Large intestine (tissue), 3 donors: Measurements from ENCODE around the gene C6orf15. TPM values are rescaled to one million over a fixed set of nuclear protein-coding genes. Genes with fewer than 3 reads are reported as not detected.

Source experiments
- DNase-seq, 2 donors: peaks; one replicate each; pipeline versions ENCODE4 v3.0.0 to v3.0.0-alpha.2; 2013
- H3K27ac ChIP-seq: one replicate; pipeline ENCODE4 v1.5.1; 2013; ENCODE audit warnings: low read length
- H3K27me3 ChIP-seq: 2 replicates; pipeline ENCODE4 v1.6.1; 2013; ENCODE audit warnings: low read length; ENCODE audit not compliant: control insufficient read depth, insufficient read depth
- H3K36me3 ChIP-seq: 2 replicates; pipeline ENCODE4 v1.6.1; 2013; ENCODE audit warnings: low read length; ENCODE audit not compliant: control insufficient read depth, insufficient read depth
- H3K4me1 ChIP-seq: one replicate; pipeline ENCODE4 v1.6.1; 2013; ENCODE audit warnings: low read length; ENCODE audit not compliant: control insufficient read depth, insufficient read depth
- H3K4me3 ChIP-seq: one replicate; pipeline ENCODE4 v1.5.1; 2013; ENCODE audit warnings: low read length
- H3K9me3 ChIP-seq: one replicate; pipeline ENCODE4 v1.6.1; 2013; ENCODE audit warnings: mild to moderate bottlenecking, low read depth, low read length, moderate library complexity; ENCODE audit not compliant: control insufficient read depth
- WGBS: methylation state at CpG from one replicate; pipeline ENCODE4 v1.1.5; 2013; ENCODE audit warnings: low lambda C conversion rate; ENCODE audit not compliant: insufficient coverage; 5-methylcytosine and 5-hydroxymethylcytosine counted together
- polyA plus RNA-seq: library from polyadenylated mRNA; unstranded; fragments of 120-200 nt; gene quantifications from one replicate; pipeline ENCODE4 v1.2.1, GENCODE V29; 2013

Gene C6orf15
- polyA plus RNA-seq, 1 donor: not detected

DNA sequence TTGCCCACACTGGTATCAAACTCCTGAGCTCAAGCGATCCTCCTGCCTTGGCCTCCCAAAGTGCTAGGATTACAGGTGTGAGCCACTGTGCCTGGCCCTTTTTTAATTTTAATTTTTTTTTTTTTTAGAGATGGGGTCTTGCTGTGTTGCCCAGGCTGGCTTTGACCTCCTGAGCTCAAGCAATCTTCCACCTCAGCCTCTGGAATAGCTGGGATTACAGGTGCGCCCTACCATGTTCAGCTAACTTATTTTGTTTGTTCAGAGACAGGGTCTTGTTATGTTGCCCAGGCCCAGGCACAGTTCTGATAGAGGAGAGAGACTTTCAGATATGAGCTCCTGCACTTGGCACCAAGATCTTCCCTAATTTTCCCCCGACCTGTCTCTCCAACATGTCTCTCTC is 18.4 kb upstream of the C6orf15 start:
- Histone ChIP-seq H3K9me3 (no peaks in the 10 kb centered on the region), H3K36me3 (no peaks in the 10 kb centered on the region), H3K4me1 (no peaks in the 10 kb centered on the region), H3K27me3 (peaks cover 10% of the 10 kb centered on the region), H3K27ac (no peak overlapping the region), H3K4me3 (no peak overlapping the region)
- WGBS: no CpG with 5 or more reads among the region's 3 CpGs
- DNase-seq: no peak

DNA sequence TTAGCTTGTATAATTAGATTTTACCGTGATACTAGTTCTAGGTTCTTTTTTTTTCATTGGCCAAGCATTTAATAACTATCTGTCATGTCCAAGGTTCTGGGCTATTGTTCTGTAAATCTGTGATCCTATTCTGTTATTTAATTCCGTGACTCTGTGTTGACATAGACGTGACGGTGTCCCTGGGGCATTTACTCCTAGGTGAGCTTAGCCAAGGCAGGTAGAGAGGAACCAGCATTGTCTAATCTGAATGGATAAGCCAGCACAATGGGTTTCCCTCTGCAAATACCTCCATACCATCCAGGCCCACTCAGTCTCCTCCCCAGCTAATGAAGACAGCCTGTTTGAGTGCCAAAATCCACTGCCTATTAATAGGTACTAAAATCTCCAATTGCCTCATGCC is 16.8 kb upstream of the C6orf15 start:
- Histone ChIP-seq H3K36me3 (no peaks in the 10 kb centered on the region), H3K9me3 (no peaks in the 10 kb centered on the region), H3K27ac (no peak overlapping the region), H3K27me3 (peaks cover 10% of the 10 kb centered on the region), H3K4me3 (no peak overlapping the region), H3K4me1 (no peaks in the 10 kb centered on the region)
- DNase-seq: no peak
- WGBS: 20% methylated on average over 3 of the region's 4 CpGs

DNA sequence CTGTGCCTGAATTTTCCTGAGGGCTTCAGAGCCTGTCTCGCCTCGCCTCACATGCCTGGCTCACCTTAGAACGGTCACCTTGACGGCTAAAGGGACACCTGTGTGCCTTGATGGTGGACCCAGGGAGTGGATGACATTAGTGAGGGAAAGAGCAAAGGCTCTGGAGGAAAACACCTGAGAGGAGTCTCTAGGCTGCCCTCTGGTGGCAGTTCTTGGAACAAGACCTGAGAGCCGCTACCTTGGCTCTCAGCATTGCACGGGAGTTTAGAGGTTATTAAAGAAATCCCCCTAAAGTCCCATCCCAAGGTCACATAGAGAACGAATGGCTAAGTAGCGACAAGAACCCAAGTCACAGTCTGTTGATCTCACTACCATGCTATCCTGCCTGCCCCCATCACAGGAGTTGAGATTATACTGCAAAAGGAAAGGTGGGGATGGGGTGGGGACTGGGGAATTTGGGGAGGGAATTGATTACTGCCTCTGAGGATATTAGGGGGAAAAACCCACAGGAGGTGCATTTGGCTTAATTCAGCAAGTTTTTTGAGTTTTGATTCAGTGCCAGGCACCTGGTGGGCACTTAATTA is 15.8 kb upstream of the C6orf15 start:
- Histone ChIP-seq H3K4me3 (no peak overlapping the region), H3K36me3 (no peaks in the 10 kb centered on the region), H3K4me1 (no peaks in the 10 kb centered on the region), H3K9me3 (no peaks in the 10 kb centered on the region), H3K27me3 (peaks cover 10% of the 10 kb centered on the region), H3K27ac (no peak overlapping the region)
- peak; percentile 39 to 44 for DNase-seq
- WGBS: no CpG with 5 or more reads among the region's 8 CpGs

DNA sequence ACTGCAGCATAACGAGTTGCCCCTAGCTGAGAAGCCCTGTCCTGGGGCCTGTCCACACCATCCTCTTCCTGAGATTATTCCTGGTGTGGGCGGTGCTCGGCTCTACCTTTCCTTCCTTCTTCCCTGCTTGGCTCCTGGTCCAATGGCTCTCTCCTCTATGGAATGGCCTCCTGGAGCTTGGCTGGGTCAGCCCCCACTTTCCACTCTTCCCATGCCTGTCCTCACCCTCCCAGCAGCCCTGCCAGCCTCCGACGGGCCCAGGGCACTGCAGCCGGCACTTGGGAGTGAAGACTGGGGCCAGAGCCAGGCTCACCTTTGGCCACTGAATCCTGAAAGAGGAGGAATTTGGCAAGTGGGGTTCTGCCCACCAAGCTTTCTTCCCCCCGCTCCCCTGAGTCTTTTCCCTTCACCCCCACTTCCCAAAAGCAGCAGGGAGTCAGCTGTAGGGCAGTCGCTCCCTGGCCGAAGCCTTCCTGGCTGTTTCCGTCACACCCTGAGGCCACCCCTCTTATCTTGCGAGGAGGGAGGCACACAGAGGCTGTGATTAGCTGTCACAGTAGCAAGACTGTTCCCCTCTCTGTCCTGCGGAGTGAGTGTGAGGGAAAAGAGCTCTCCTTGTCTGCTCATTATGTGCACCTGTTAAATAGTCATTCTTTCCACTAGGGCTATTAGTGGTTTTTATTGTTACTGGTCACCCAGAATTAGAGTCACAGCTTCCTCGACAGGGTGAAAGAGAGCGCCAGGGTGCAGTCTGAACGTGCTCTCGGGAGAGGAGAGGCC is 14.2 kb upstream of the C6orf15 start:
- no CpG with 5 or more reads among the region's 16 CpGs for WGBS
- H3K27ac ChIP-seq: no peak overlapping the region
- no peaks in the 10 kb centered on the region for H3K36me3 ChIP-seq
- peaks cover 10% of the 10 kb centered on the region for H3K27me3 ChIP-seq
- H3K9me3 ChIP-seq: no peaks in the 10 kb centered on the region
- no peaks in the 10 kb centered on the region for H3K4me1 ChIP-seq
- DNase-seq: peak in 1 of 2 donors; percentile 35
- no peak overlapping the region for H3K4me3 ChIP-seq

DNA sequence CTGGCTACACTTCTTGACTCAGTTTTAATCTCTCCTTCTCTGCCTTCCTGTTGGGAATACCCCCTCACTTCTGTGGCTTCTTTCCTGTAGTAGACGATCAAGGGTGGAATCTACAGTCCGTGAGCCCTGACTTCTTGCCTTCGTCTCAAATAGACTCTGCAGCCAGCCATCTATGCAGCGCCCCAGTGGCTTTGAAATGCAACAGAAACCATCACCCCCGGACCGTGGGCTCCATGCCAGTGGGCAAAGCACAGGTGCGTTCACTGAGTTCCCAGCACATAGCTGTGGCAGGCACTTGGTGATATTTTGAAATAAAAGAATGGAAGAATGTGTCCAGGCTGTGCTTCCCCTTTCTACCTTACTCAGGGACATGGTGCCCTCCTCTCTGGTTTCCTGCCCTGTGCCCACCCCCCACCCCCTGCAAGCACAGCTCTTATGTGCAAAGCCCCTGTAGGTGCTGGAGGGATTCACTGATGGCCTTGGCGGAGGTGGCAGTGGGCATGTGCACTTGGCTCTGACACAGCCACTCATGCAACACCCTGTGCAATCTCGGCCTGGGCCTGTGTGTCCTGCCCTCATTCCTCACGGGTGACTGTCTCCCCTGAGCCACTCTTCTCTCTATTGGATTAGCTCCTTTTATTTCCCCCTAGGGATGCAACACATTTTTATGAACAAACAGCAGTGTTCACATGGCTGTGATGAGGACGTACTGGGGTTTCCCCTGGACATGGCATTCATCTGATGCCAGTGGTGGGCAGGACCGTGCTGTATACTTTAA is 13.4 kb upstream of the C6orf15 start:
- H3K27ac ChIP-seq: no peak overlapping the region
- H3K4me3 ChIP-seq: no peak overlapping the region
- WGBS: no CpG with 5 or more reads among the region's 12 CpGs
- H3K36me3 ChIP-seq: no peaks in the 10 kb centered on the region
- H3K9me3 ChIP-seq: no peaks in the 10 kb centered on the region
- no peak for DNase-seq
- H3K4me1 ChIP-seq: no peaks in the 10 kb centered on the region
- H3K27me3 ChIP-seq: peaks cover 10% of the 10 kb centered on the region

DNA sequence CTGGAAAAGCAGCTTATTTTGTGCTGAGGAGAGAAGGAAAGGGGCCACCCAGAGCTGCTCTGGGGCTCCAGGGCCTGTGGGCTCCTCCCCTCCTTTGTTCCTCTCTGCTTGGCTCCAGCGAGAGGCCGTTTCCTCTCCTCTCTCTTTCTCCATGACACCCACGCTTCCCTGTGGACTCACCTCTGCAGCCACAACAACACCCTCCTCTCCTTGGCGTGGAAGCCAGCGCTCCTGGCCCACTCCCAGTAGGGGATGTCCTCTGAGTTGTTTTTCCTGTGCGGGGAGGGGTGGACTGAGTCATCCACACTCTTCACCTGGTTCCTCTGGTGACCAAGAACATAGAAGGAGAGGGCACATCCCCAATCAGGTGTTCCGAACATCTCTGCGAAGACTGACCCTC is 12.8 kb upstream of the C6orf15 start:
- no peak overlapping the region for H3K4me3 ChIP-seq
- H3K27me3 ChIP-seq: peaks cover 10% of the 10 kb centered on the region
- no peaks in the 10 kb centered on the region for H3K4me1 ChIP-seq
- H3K36me3 ChIP-seq: no peaks in the 10 kb centered on the region
- H3K9me3 ChIP-seq: no peaks in the 10 kb centered on the region
- WGBS: 80% methylated on average over 1 of the region's 8 CpGs
- DNase-seq: no peak
- no peak overlapping the region for H3K27ac ChIP-seq

DNA sequence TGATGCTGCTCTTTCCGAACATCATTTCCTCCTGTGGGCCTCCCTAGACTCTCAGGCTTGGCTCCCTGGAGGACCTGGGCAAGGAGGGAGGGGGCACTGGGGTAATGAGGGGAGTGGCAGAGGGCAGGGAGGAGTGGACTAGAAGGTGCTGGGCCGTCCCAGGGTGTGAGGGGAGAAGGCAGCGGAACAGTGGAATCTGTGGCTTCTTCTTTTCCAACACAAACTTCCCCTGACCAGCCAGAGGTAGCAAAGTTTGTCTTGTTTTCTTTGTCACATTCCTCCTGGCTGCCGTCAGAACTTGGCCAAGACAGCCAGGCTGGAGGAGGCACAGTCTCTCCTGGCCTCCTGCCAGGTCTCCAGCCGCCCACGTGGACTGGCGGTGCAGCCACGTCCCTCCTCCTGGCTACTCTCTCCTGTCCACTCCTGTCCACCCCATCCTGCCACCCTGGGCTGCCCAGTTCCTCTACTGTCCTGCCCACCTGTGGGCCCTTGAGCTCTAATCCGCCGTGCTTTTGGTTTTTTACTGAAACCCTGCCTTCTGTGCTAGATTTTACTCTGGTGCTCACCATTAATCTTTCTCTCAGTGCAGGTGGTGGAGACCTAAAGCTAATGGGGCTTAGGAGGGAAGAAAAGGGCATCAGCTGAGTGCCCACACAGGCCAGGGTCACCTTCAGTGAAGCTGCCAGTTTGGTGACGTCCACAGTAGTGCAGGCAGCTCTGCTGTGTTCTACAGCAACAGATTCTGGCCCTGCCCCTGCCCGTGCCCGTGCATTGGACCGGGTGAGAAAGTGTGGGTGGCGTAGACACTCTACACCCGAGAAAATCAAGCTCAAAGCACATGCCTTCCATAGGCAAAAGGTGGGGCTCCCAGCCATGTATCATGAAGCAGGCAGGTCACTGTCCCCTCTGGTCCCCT is 10.7 kb upstream of the C6orf15 start:
- H3K27ac ChIP-seq: no peak overlapping the region
- DNase-seq: peak in 1 of 2 donors; percentile 56
- WGBS: no CpG with 5 or more reads among the region's 16 CpGs

DNA sequence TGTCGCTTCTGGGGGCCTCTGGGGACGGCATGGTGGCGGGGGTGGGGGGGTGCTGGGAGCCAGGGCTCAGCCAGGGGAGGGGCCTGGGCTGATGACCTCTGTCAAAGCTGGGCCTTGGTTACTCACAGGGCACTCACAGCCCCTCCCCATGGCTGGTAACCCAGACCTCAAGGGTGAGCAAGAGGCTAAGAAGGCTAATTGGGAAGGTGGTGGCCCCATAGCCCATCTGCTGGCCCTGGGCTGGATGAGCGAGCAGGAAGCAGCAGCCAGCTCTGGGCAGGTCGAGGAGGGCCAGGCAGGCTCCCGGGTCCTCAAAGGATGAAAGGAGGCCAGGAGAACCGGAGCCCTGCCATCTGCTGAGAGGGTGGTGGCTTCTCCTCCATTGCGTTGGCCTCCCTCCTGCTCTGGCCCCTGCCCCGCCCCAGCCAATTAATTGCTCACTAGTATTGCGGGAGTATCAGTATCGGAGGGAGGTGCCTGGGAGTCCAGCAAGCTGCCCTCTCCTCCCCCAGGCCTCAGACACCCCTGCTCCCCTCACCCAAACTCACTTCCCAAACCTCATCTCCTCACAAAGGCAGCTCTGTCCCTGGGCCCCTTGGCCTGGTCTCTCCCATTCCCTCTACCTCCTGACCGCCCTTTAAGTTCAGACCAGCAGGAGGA is 8.9 kb upstream of the C6orf15 start:
- H3K4me3 ChIP-seq: no peak overlapping the region
- H3K4me1 ChIP-seq: no peaks in the 10 kb centered on the region
- H3K36me3 ChIP-seq: no peaks in the 10 kb centered on the region
- no CpG with 5 or more reads among the region's 12 CpGs for WGBS
- DNase-seq: no peak
- H3K27ac ChIP-seq: no peak overlapping the region
- H3K9me3 ChIP-seq: no peaks in the 10 kb centered on the region
- H3K27me3 ChIP-seq: peaks cover 15% of the 10 kb centered on the region

More for the DNA sequence above, 10.7 kb upstream of the C6orf15 start:
- Histone ChIP-seq H3K4me3 (no peak overlapping the region), H3K4me1 (no peaks in the 10 kb centered on the region), H3K9me3 (no peaks in the 10 kb centered on the region), H3K27me3 (peaks cover 4% of the 10 kb centered on the region), H3K36me3 (no peaks in the 10 kb centered on the region)

- no peaks in the 10 kb centered on the region for H3K9me3 ChIP-seq
- no peaks in the 10 kb centered on the region for H3K36me3 ChIP-seq
- H3K4me1 ChIP-seq: no peaks in the 10 kb centered on the region
- H3K27ac ChIP-seq: no peak within 1 kb of the TSS
- peaks cover 18% of the 10 kb centered on the region for H3K27me3 ChIP-seq
- DNase-seq: no peak
- WGBS: no CpG with 5 or more reads among the region's 26 CpGs
- no peak within 1 kb of the TSS for H3K4me3 ChIP-seq
Measured at GRCh38 chr6:31120151-31120915, 8.0 kb upstream of the C6orf15 start, which contains the start of gene CDSN. CDSN (minus strand) TSS chr6:31120446; CDS start chr6:31120419, 27 bp downstream.
